Effector CD4-positive, alpha-beta T cell (primary cell): Measurements from ENCODE around the gene TNNC1.

Experiments
- DNase-seq: peaks from one replicate; pipeline ENCODE4 v3.0.0-alpha.2; 2020

TNNC1 gene

DNA sequence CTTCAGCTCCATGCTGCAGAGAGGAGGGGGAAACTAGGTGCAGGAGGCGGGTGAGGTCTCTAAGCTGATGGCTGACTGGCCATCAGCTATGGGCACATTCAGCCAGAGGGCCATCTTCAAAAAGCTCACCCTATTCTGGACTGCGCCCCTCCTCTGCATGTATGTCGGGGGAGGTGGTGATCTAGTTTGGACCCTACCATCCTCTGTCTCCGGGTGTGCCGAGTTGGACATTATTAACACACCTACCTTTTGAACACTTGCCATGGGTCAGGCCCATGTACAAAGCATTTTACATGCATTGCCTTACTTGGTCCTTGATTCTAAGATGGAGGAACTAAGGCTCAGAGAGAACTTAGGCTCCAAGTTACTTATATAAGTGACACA lies 3.0 kb upstream of the TNNC1 start:
- no peak for DNase-seq

DNA sequence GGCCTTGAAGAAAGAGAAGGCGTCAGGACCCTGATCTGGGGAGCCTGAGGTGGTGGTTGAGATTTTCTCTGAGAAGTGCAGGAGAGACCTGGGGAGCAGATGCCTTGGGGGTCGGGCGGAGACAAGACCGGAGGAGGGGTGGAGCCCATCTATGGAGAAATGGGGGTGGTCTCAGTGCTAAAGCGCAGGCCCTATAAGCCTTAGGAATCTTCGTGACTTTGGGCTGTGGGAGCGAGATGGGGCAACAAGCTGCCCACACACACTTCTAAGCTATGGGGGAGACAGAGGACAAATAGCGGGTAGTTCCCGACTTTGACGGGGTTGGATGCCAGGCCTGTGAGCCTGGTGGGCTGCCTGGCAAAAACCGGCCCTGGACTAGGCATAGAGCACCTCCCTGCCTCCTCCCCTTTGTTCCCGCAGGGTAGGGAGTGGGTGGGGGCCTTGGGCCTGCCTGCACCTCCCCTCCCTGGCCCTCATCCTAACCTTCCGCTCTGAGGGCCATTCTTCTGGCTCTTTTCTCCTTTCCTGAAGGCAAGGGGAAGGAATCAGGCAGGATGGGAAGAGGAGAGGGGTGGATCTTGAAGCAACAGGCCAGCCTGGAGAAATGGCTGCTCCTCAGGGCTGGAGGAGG lies 2.4 kb upstream of the TNNC1 start:
- DNase-seq, result no peak

GRCh38 chr3:52455283-52456168 lies 1.7 kb upstream of the TNNC1 start, which contains the start of gene NISCH:
NISCH (plus strand) TSS chr3:52455604; CDS start chr3:52455642, 38 bp downstream.
- peak; percentile 95 for DNase-seq

DNA sequence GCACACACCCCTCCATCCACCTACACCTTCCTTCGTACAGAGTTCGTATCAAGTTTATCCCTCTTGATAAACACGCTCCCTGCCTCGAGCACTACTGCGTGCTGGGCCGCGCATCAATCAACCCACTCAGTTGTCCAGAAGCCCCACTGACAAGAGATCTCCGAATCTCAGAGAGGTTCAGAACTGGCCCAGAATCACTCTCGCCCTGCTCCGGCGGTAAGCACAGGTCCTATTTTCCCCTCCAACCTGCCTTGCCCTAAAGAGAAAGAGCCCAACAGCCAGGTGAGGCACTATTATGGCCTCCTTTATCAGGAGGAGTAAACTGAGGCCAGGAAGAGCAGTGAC lies 1.1 kb upstream of the TNNC1 start:
- no peak for DNase-seq

GRCh38 chr3:52454250-52454937 lies 553 bp upstream of the TNNC1 start:
- no peak for DNase-seq

GRCh38 chr3:52452570-52453221 lies 1.1 kb downstream of the TNNC1 start:
- no peak for DNase-seq

- no peak for DNase-seq
These were observed 1.7 kb downstream of the TNNC1 start for GRCh38 chr3:52452126-52452525.

- no peak for DNase-seq
These were observed 2.4 kb downstream of the TNNC1 start for GRCh38 chr3:52451237-52452083.

DNA sequence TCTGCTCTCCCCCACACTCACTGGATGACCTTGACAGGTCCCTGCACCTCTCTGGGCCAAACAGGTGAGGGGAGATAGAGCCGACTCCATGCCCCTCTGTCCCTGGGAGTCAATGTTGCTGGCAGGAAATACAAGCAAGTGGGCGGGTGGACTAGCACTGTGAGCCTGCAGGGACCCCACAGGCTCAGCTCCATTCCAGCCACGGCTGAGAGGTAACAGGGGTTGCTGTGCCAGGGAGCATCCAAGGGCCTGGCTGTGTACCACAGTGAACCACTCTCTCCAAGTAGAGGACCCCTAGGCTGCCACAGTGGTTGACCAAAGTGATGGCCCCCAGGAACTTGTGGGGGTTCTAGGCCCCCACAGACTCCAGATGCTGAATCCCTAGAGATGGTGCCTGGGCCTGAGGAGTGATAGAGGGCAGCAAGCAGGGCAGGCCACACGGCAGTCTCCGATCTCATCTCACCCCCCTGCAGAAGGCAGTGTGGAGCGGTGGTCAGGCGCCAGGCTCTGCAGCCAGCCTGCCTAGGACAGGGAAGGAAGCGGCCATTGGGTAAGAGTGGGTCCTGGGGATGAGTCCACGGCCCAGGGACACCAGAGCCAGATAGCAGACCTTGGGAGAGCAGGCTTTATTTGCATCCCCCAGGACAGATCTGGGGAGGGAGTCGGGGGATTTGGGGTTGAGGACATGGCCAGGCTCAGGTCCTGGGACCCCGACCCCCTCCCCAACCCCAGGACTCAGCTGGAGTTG lies 3.2 kb downstream of the TNNC1 start:
- DNase-seq, result no peak

- DNase-seq, result no peak
These were observed 6.1 kb downstream of the TNNC1 start for GRCh38 chr3:52447512-52448355.

- DNase-seq, result peak; percentile 64
These were observed 7.0 kb downstream of the TNNC1 start for GRCh38 chr3:52446631-52447511.

GRCh38 chr3:52446042-52446441 lies 7.8 kb downstream of the TNNC1 start:
- no peak for DNase-seq

DNA sequence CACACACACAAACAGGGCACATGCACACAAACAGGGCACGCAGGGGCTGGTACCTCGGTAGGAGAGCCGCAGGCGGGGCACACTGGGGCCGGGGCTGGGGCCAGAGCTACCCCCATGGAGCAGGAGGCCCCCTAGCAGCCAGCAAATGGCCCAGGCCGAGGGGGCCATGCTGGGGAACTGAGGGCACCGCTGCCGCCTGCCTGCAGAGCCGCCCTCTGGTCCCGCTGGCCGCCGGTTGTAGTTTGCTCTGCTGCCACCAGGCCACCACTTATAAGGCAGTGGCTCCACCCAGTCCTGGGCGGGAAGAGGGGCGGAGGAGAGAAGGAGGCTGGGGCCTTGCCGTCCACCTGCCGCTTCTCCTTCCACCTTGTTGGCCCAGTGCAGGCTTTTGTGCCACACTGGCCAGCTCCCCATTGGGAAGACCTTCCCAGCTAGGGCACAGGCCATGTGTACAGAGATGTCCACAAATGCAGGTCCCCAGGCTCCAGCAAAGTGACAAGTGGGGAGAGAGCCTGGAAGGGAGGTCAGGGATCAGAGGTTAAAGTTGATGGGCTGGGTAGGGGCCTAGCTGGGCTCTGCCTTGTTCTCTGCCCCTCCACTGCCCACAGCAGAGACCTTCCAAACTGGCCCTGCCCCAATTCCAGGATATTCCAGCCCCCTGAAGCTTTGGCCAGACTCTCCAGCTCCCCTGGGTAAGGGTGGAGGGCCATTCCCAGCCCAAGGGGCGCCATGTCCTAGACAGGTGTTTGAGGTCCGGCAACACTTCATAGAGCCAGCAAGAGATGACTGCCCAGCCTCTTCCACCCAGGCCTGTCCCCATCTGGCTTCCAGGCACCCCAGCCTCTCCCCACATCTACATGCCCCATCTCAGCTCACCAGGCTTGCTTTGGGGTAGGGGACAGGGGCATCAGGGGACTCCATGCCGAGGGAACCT lies 8.7 kb downstream of the TNNC1 start, which contains the start of gene SEMA3G:
Gene SEMA3G (minus strand): TSS at position 244 of the 934 bp plus-strand sequence. CDS start 76 bp downstream, at position 168.
- peak; percentile 61 for DNase-seq

DNA sequence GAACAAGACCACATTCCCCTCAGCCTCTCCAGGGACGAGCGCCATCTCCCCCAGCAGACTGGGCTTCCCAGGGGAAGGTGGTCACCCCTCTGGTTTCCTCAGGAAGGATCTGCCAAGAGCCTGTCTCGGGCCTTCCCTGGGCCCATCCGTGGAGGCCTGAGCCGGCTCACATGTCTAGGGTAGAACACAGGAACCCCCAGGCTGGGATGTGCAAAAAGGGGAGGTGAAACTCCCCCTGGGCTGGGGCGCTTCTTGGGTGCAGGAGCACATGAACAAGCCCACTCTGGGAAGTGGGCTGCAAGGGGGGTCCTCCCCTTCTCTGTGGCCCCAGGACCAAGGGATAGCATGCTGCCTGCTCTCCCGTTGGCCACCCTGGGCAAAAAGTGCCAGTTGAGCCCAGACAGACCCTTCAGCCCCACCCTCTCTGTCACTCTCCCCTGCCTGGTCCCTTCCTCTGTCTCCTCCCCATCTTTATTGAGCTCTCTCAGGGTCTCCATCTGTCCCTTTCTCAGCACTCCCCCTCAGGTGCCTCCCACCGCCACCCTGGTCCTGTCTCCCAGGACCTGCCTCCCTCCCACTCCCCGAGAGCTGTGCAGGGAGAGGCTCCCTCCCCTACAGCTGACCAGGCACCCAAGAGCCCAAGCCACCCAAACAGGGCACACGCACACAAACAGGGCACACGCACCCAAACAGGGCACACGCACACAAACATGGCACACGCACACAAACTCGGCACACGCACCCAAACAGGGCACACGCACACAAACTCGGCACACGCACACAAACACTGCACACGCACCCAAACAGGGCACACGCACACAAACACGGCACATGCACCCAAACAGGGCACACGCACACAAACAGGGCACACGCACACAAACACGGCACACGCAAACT lies 9.8 kb downstream of the TNNC1 start:
- no peak for DNase-seq

DNA sequence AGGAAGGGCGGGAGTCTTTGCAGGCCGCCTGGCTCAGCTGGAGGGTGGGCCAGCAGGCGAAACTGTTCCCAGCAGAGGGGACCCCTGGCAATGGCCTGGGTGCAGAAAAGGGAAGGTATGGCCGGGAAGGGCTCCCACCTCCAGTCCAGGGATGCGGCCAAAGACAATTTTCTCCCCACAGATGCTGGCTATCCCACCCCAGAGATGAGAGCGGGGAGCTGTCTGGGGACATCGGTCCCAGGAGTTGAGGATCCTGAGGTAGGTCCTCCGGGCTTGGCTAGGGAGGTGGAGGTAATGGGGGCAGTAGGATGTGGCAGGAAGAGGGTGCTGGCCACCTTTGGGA lies 10.6 kb downstream of the TNNC1 start:
- DNase-seq, result no peak

DNA sequence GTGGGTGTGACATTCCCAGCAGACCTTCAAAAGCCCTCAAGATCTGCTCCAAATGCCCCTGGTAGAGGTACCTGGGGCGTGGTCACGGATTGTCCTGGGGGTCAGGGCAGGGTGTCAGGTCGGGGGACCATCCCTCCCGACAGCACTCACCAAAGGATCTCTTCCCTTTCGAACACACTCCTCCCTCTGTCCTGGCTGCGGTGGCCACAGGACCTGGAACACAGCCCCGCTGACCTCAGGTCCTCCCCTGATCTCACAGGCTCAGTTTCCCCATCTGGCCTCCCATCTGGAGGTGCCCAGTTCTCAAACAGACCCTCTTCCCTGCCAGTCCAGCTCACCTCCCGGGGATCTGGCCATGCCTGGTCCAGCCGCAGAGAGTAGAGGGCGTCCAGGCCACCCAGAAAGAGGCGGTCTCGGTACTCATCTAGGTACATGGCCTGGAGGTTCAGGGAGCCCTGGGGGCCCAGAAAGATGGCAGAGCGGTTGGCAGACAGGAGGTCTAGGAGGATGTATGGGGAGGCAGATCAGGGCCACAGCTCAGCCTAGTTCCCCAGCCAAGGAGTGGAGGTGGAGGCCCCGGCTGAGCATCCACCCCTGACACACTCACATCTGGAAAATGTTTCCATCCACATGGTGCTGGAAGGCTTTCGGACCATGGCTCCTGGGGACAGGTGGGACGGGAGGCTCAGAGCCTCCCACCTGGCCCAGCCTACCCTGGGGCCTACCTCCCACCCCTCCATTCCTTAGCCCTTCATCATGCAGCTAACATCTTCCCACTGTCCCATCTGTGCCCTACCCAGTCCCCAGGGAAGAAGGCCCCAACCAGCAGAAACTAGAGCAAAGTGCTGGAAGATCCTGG lies 11.2 kb downstream of the TNNC1 start:
- no peak for DNase-seq
